Activated naive CD4-positive, alpha-beta T cell treated with anti-CD3 and anti-CD28 coated beads for 36 hours (primary cell): ENCODE data around the gene COPG1. TPM values are rescaled to one million over a fixed set of nuclear protein-coding genes. Genes with fewer than 3 reads are reported as not detected.
"Not testable (repeated sequence)": the region's sequence is repeated elsewhere in the genome, so short reads cannot be mapped to it uniquely, and the experiment has no call there.

ENCODE experiments used
- CTCF ChIA-PET: fragments of 350-600 bp; sonication (Branson Sonifier 250); formaldehyde crosslinking; loops from one replicate; lab custom pipeline; 2021; ENCODE audit warnings: antibody characterized with exemption; lab: Charles Lee
- DNase-seq: peaks from one replicate; pipeline ENCODE4 v3.0.0-alpha.2; 2020
- H3K27ac Mint-ChIP-seq: one replicate; pipeline ENCODE4 v1.8.0; 2021; ENCODE audit warnings: mild to moderate bottlenecking, mixed read lengths
- H3K27me3 Mint-ChIP-seq: one replicate; pipeline ENCODE4 v1.8.0; 2021; ENCODE audit warnings: low read depth, mixed read lengths
- H3K36me3 Mint-ChIP-seq: one replicate; pipeline ENCODE4 v1.8.0; 2021; ENCODE audit warnings: low read depth, mixed read lengths
- H3K4me1 Mint-ChIP-seq: one replicate; pipeline ENCODE4 v1.8.0; 2021; ENCODE audit warnings: low read depth, mixed read lengths
- H3K4me3 Mint-ChIP-seq: one replicate; pipeline ENCODE4 v1.8.0; 2021; ENCODE audit warnings: mild to moderate bottlenecking, moderate library complexity, mixed read lengths
- H3K9me3 Mint-ChIP-seq: one replicate; pipeline ENCODE4 v1.8.0; 2021; ENCODE audit warnings: mixed read lengths
- intact Hi-C: fragments of 100-400 bp; cut with micrococcal nuclease; formaldehyde crosslinking; loops from one replicate; pipeline ENCODE4 v1.15.1; 2023
- total RNA-seq, 2 experiments: library from RNA; stranded (reverse); gene quantifications; one replicate each; pipeline ENCODE4 v1.2.3, GENCODE V29; 2021

The COPG1 gene
- total RNA-seq, 2 experiments from 2014 or later, result 125 to 128 TPM

DNA sequence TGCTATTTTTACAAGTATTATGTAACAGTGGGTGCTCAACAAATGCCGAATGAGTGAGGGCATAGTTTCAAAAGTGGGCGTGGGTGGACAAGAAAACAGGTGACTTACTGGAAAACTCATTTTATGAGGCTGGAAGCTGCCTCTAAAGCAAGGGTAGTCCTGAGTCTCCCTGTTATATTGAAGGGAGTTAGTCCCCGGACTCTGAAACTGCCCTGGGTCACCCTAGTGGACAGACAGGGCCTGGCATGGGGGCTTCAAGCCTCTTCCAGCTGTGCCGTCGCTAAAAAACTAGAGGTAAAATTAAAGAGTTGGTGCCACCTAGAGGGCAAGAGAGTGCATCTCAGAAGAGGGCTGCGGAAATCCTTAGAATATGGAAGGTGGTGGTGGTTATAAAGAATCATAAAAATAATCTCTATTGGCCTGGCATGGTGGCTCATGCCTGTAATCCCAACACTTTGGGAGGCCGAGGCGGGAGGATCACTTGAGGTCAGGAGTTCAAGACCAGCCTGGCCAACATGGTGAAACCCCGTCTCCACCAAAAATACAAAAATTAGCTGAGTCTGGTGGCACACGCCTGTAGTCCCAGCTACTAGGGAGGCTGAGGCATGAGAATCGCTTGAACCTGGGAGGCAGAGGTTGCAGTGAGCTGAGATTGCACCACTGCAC lies 3.6 kb upstream of the COPG1 start:
- peaks cover 26% of the 10 kb centered on the region for H3K4me1 Mint-ChIP-seq
- H3K9me3 Mint-ChIP-seq, H3K4me3 Mint-ChIP-seq, H3K27me3 Mint-ChIP-seq, H3K36me3 Mint-ChIP-seq: not testable (repeated sequence)
- peak overlapping the region; percentile 46 for H3K27ac Mint-ChIP-seq
- intact Hi-C loops, result loop anchor here (1.0 to 2.0 kb wide), 6 partner anchors 84 to 369 kb away; partner anchors contain the start of gene ISY1
- CTCF ChIA-PET, result interaction anchor here (0.7 to 5.9 kb wide), 45 partner anchors 9 to 375 kb away, joined by 3 to 90 read pairs (median 4); partner anchors contain the start of gene RAB43
- peak; percentile 79 for DNase-seq

DNA sequence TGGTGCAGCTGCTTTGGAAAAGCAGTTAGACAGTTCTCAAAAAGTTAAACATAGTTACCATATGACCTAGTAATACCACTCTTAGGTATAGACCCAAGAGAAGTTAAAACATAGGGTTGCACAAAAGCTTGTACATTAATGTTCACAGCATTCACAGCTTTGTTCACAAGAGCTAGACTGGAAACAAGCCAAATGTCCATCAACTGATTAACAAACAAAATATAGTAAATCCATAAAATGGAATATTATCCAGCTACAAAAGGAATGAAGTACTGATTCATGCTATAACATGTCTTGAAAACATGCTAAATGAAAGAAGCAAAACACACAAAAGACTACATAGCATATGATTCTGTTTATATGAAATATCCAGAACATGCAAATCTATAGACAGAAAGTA lies 2.8 kb upstream of the COPG1 start:
- CTCF ChIA-PET, result interaction anchor here (0.7 to 5.9 kb wide), 27 partner anchors 10 to 376 kb away, joined by 3 to 90 read pairs (median 6); partner anchors contain the start of gene RAB43
- no peak overlapping the region for H3K27ac Mint-ChIP-seq
- peaks cover 27% of the 10 kb centered on the region for H3K4me1 Mint-ChIP-seq
- peaks cover 8% of the 10 kb centered on the region for H3K36me3 Mint-ChIP-seq
- no peaks in the 10 kb centered on the region for H3K27me3 Mint-ChIP-seq
- intact Hi-C loops, result no loop called here
- H3K4me3 Mint-ChIP-seq, result no peak overlapping the region
- H3K9me3 Mint-ChIP-seq, result no peaks in the 10 kb centered on the region
- no peak for DNase-seq

GRCh38 chr3:129248286-129248979 lies 973 bp upstream of the COPG1 start:
- Mint-ChIP-seq H3K27ac (peak overlapping the region; percentile 89), H3K27me3 (no peaks in the 10 kb centered on the region), H3K9me3 (no peaks in the 10 kb centered on the region), H3K36me3 (peaks cover 20% of the 10 kb centered on the region), H3K4me1 (peaks cover 33% of the 10 kb centered on the region), H3K4me3 (peak overlapping the region; percentile 95)
- CTCF ChIA-PET, result interaction anchor here (0.8 to 5.9 kb wide), 4 partner anchors 86 to 278 kb away, joined by 3 to 54 read pairs (median 27); no protein-coding TSS in a partner anchor
- DNase-seq, result no peak
- intact Hi-C loops, result no loop called here

DNA sequence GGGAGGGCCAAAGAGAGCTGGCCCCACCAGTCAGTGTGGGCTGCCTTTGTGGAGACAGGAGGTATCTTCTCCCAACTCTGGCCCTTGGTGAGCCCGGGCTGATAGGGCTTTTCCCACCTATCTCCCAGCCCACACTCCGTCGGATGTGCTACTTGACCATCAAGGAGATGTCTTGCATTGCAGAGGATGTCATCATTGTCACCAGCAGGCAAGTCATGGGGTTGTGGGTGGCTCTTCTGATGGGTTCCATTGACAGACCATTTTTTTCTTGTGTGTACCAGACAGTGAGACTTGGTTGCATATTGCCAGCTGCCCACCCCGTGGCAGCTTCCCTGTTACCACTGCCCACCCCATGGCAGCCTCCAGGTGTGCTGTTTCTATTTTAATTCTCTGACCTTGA lies 3.3 kb downstream of the COPG1 start:
- CTCF ChIA-PET, result interaction anchor here (1.4 to 4.2 kb wide), 2 partner anchors 199 to 282 kb away, joined by 5 to 44 read pairs; no protein-coding TSS in a partner anchor
- H3K4me3 Mint-ChIP-seq, result no peak overlapping the region
- peaks cover 35% of the 10 kb centered on the region for H3K36me3 Mint-ChIP-seq
- H3K4me1 Mint-ChIP-seq, result peaks cover 27% of the 10 kb centered on the region
- H3K27me3 Mint-ChIP-seq, result no peaks in the 10 kb centered on the region
- H3K27ac Mint-ChIP-seq, result no peak overlapping the region
- no peak for DNase-seq
- intact Hi-C loops, result no loop called here
- no peaks in the 10 kb centered on the region for H3K9me3 Mint-ChIP-seq

DNA sequence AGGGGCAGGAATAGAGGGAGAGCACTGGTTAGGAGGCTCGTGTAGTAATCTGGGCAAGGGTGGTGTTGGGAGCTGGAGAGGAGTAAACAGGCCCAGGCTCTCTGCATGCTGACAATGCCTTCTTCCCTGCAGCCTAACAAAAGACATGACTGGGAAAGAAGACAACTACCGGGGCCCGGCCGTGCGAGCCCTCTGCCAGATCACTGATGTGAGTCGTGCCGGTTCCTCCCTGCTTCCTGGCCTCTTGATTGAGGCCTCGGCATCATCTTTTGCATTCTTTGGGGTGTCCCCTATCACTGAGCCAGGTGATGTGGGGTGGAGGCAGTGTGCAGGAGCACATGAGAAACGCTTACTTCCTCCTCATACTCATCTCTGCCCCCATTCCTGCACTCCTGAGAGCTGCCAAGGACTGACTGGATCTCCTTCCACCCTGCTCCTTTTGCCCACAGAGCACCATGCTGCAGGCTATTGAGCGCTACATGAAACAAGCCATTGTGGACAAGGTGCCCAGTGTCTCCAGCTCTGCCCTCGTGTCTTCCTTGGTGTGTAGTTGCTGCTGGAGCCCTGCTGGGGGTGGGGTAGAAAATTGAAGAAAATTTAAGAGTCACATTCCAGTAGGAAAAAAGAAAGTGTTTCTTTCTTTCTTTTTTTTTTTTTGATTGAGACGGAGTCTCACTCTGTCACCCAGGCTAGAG lies 5.3 kb downstream of the COPG1 start:
- CTCF ChIA-PET, result interaction anchor here (0.6 to 1.2 kb wide), 3 partner anchors 13 to 513 kb away, joined by 3 read pairs; no protein-coding TSS in a partner anchor
- H3K4me3 Mint-ChIP-seq, result no peak overlapping the region
- H3K4me1 Mint-ChIP-seq, result peaks cover 15% of the 10 kb centered on the region
- H3K27me3 Mint-ChIP-seq, result no peaks in the 10 kb centered on the region
- DNase-seq, result no peak
- H3K36me3 Mint-ChIP-seq, result peaks cover 36% of the 10 kb centered on the region
- H3K9me3 Mint-ChIP-seq, result no peaks in the 10 kb centered on the region
- intact Hi-C loops, result no loop called here
- no peak overlapping the region for H3K27ac Mint-ChIP-seq

DNA sequence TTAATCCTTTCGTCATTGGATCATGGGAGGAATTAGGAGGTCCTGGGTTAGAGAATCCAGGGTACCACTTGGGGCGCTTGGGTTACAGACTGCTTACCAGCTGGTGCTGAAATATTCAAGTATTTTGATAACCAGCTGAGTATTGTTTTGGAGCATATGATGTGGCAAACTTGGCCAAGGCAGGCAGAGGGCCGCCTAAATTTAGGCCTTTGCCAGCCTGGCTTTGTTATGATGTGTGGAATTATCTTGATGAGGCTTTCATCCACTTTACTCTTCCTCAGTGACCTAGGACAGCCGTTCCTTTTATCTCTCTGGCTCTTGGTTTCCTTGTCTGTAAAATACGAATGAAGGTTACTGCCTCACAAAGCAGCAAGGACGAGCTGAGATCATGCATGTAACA lies 6.9 kb downstream of the COPG1 start:
- no peak overlapping the region for H3K4me3 Mint-ChIP-seq
- H3K4me1 Mint-ChIP-seq, result peaks cover 7% of the 10 kb centered on the region
- intact Hi-C loops, result no loop called here
- no peak overlapping the region for H3K27ac Mint-ChIP-seq
- H3K27me3 Mint-ChIP-seq, result no peaks in the 10 kb centered on the region
- H3K36me3 Mint-ChIP-seq, result peaks cover 38% of the 10 kb centered on the region
- H3K9me3 Mint-ChIP-seq, result no peaks in the 10 kb centered on the region
- DNase-seq, result no peak
- CTCF ChIA-PET, result interaction anchor here (1.6 kb wide), 1 partner anchor 10 kb away, joined by 5 read pairs; no protein-coding TSS in a partner anchor

DNA sequence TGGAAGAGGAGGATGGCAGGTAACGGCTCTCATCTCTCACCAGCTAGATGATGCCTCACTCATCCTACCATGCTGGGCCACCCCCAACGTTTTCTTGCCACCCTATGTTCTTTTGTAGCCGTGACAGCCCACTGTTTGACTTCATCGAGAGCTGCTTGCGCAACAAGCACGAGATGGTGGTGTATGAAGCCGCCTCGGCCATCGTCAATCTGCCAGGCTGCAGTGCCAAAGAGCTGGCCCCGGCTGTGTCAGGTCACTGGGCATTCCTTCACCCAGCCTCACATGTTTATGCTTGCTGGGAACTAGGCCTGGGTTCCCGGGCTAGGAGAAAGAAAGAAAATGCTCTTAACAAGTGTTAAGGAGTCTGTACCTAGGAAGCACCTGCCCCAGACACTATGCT lies 8.2 kb downstream of the COPG1 start:
- Mint-ChIP-seq H3K27ac (no peak overlapping the region), H3K4me3 (no peak overlapping the region), H3K9me3 (no peaks in the 10 kb centered on the region), H3K27me3 (no peaks in the 10 kb centered on the region), H3K4me1 (peaks cover 4% of the 10 kb centered on the region), H3K36me3 (peaks cover 34% of the 10 kb centered on the region)
- CTCF ChIA-PET, result interaction anchor here (1.6 kb wide), 1 partner anchor 11 kb away, joined by 5 read pairs; no protein-coding TSS in a partner anchor
- no peak for DNase-seq
- intact Hi-C loops, result no loop called here

- intact Hi-C loops, result no loop called here
- H3K4me3 Mint-ChIP-seq, result no peak overlapping the region
- CTCF ChIA-PET, result interaction anchor here (0.5 kb wide), 1 partner anchor 12 kb away, joined by 3 read pairs; no protein-coding TSS in a partner anchor
- H3K36me3 Mint-ChIP-seq, result peaks cover 28% of the 10 kb centered on the region
- H3K4me1 Mint-ChIP-seq, result peaks cover 4% of the 10 kb centered on the region
- no peak overlapping the region for H3K27ac Mint-ChIP-seq
- no peaks in the 10 kb centered on the region for H3K27me3 Mint-ChIP-seq
- DNase-seq, result no peak
- H3K9me3 Mint-ChIP-seq, result no peaks in the 10 kb centered on the region
Observed at GRCh38 chr3:129259612-129260477, 10.4 kb downstream of the COPG1 start.

- H3K9me3 Mint-ChIP-seq, result no peaks in the 10 kb centered on the region
- H3K36me3 Mint-ChIP-seq, result peaks cover 24% of the 10 kb centered on the region
- intact Hi-C loops, result no loop called here
- H3K27me3 Mint-ChIP-seq, result no peaks in the 10 kb centered on the region
- no peak for DNase-seq
- H3K4me3 Mint-ChIP-seq, result no peak overlapping the region
- CTCF ChIA-PET, result interaction anchor here (0.5 to 1.1 kb wide), 3 partner anchors 13 to 16 kb away, joined by 3 to 4 read pairs (median 3); no protein-coding TSS in a partner anchor
- H3K4me1 Mint-ChIP-seq, result peaks cover 4% of the 10 kb centered on the region
- no peak overlapping the region for H3K27ac Mint-ChIP-seq
Observed at GRCh38 chr3:129260606-129261005, 11.2 kb downstream of the COPG1 start.

- CTCF ChIA-PET, result no interaction called here
- Mint-ChIP-seq H3K27me3 (no peaks in the 10 kb centered on the region), H3K27ac (no peak overlapping the region), H3K4me1 (peaks cover 4% of the 10 kb centered on the region), H3K4me3 (no peak overlapping the region), H3K9me3 (no peaks in the 10 kb centered on the region), H3K36me3 (peaks cover 31% of the 10 kb centered on the region)
- no peak for DNase-seq
- intact Hi-C loops, result no loop called here
Observed at GRCh38 chr3:129261894-129262293, 12.5 kb downstream of the COPG1 start.

DNA sequence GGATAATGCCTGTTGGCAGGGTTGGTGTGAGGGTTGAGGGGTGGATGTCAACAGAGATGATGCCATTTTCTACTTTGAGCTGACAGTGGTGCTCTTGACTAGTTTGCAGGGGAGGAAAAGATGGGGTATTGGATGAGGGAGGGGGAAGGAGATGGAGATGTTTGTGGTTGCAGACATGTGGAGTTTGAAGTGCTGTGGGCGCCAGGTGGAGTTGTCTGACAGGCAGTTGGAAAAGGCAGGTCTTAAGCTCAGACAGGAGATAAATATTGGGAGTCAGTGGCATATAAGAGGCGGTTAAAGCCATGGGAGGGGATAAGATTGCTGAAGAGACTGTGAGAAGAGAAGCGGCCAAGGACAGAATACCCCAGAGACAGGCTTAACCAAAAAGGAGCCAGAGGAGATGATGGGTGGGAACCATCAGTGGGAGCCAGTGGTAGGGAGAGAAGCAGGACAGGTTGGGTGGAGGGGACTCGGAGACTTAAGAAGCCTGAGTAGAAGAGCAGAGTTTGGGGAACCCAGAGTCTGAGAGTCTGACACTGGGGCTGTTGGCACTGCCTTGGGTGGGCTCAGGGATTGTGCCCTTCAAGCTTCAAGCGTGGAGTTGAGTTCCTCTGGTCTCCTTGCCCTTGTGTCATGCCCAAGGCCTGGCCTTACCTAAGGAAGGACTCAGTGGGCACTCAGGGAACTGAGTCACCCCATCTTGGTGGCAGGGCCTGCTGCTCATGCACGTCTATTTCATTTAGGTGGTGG lies 13.9 kb downstream of the COPG1 start:
- peak overlapping the region; percentile 46 for H3K27ac Mint-ChIP-seq
- CTCF ChIA-PET, result interaction anchor here (0.5 to 0.8 kb wide), 3 partner anchors 13 to 583 kb away, joined by 3 to 5 read pairs (median 4); no protein-coding TSS in a partner anchor
- H3K36me3 Mint-ChIP-seq, result peaks cover 38% of the 10 kb centered on the region

More for the DNA sequence above, 13.9 kb downstream of the COPG1 start:
- H3K27me3 Mint-ChIP-seq, result no peaks in the 10 kb centered on the region
- H3K4me3 Mint-ChIP-seq, result no peak overlapping the region
- H3K4me1 Mint-ChIP-seq, result peaks cover 4% of the 10 kb centered on the region
- H3K9me3 Mint-ChIP-seq, result no peaks in the 10 kb centered on the region
- intact Hi-C loops, result no loop called here
- no peak for DNase-seq
